DMS53 (cell line): ENCODE data around the gene PLA2R1.
A peak's percentile ranks its signal among the peaks of the same experiment; 100 is the strongest.
"Not testable (repeated sequence)": the region's sequence is repeated elsewhere in the genome, so short reads cannot be mapped to it uniquely, and the experiment has no call there.

ENCODE experiments used
- DNase-seq: peaks from one replicate; lab custom pipeline; 2025; lab: John Stamatoyannopoulos, UW

Gene PLA2R1

DNA sequence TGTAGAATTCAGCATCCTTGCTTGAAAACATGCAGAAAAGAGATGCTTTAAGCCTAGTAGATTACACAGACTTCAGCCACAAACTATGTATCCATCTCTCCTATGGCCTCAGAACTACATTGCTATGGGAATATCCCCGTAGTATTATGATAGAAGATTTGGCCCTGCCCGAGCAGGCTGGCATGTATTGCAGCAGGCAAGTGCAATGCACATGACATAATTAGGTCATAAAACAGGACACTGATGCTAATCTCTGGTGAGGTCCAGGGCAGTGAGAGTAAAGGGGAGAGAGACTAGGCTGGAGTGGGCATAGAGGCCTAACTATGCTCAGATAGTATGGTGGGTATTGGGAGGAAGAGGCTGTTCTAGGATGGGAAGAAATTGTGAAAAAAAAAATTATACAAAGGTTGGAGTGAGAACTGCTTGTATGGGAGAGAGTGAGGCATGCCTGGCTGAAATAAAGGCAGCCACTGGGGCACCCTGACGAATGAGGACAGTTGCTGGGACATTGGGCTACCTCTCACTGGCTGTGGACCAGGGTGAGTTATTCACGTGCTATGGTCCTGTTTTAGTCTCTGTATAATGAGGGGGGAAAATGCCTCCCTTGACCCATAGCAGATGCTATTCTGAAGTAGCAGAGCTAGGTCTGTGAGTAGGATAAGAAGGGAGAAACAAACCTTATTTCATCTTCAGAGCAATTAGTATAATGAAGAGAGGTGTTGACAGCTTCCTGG is 1.6 kb upstream of the PLA2R1 start:
- no peak for DNase-seq

DNA sequence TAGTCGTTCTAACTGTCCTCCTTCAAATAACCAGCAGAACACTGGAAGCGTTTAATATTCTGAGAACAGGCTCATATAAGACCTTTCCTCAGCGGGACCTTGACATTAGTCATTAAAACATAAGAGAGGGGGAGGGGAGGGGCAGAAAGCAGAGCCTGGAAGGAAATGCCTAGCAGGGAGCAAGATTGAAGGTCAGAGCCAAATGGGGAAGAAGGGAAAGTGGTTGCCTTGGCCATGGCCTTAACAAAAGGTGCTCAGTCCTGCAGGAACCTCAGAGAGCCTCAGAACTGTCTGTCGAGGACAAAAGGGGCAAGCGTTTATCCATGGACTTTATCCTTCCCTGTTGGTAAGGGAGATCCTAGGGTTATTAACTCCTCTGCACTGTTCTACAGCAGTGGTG is 856 bp upstream of the PLA2R1 start:
- peak; percentile 42 for DNase-seq

DNA sequence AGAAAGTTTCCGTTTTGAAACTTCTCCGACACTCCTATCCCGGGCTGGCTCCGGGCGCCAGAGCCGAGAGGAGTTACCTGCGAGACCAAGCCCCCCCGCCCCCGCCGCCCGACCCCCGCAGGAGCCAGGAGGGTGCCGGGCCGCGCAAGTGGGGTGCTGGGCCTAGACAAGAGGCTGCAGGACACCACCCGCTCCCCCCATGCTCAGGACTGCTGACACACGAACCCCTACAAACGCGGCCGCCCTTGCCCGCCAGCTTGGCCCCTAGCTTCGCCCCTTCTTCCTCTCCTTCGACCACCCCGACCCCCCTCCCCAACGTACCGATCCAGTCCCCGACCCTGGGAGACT is 497 bp downstream of the PLA2R1 start:
- peak; percentile 46 for DNase-seq

DNA sequence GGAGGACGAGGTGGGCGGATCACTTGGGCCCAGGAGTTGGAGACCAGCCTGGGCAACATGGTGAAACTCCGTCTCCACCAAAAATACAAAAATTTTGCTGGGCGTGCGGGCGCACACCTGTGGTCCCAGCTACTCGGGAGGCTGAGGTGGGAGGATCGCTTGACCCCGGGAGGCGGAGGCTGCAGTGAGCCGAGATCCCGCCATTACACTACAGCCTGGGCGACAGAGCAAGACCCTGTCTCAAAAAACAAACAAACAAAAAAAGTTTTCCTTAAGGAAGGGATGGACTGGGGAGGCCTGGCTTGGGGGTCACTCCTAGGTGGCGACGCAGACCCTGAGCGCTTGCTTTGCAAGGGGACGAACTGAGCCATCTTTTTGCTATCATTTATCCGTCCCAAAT is 882 bp downstream of the PLA2R1 start:
- no peak for DNase-seq

DNA sequence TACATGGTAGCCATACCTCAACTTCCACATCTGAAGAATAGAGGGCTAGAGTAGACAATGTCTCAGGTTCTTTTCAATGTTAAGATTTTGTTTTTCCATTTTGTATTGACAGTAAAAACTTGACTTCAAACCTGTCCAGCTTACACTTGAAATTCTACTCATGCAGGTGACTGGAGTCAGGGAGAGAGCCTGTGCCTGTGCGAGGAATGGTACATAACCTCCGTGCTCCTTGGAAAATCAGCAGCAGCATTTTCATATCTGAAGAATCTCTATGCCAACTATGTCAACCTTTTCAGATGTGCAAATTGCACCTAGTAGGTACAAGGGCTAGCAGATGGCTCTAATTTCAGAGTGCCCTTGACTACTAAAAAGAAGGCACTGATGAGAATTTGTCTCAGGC is 2.1 kb downstream of the PLA2R1 start:
- DNase-seq, result no peak

DNA sequence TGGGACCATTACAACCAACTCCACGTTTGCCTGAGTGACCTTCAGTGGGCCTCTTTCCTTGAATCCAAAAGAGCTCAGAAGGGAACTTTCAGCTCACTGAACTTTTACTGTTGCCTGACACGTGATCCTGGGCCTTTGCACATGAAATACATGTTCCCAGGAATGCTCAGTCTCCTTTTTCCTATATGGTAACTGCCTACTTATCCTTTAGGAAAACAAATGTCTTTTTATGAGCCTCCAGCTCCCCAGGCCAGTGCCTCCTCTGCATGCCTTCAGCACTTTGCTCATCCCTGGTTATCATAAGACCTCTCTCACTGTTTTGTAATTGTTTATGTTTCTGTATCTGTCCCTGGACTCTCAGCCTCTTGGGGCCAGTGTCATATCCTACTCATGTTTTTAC is 5.1 kb downstream of the PLA2R1 start:
- no peak for DNase-seq

DNA sequence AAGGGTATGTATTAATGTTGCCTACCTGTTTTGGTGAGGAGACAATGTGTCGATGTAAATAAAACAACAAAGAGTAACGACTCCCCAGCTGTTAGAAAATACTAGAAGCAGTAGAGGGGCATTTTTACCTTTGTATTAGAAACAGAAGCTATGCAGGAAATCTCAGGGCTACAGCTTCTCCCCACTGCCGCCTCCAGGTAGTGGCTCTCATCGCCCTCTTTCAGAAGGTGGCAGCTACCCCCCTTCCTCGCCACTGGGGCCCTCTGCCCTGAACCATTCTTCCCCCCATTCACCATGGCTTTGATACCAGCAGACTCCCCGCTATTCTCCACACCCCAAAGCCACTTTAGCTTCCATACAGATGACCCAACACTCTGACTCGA is 6.7 kb downstream of the PLA2R1 start:
- DNase-seq, result no peak

DNA sequence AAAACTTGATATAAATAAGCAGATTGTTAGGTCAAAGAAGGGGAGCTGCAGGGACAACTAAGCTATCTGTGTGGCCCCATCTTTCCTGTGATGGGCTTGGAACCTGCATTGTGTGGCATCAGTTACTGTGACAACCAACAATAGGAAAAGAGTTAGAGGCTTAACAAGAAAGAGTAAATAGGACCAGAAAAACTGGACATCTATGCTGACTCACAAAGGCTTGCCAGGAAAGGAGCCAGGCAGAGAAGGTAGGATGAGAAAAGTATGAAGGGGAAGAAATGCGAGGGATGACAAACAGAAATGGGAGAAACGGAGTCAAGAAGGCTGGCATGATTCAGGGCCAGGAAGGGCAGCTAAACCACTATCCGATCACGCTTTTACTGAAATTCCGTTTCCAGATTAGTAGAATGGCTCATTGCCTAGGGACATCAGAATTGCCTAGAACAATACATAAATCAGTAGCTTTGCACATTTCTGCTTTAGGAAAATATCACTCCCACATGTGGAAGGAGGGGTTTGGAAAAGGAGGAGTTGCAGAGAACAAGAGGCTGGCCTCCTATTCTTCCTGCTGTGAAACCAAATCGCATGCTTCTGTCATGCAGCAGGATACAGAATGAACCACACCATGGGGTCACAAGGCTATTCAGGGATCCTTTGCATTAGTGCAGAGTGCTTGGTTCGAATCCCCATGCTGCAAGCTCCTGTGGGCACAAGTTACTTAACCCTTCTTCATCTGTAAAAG is 7.3 kb downstream of the PLA2R1 start:
- peak; percentile 39 for DNase-seq

DNA sequence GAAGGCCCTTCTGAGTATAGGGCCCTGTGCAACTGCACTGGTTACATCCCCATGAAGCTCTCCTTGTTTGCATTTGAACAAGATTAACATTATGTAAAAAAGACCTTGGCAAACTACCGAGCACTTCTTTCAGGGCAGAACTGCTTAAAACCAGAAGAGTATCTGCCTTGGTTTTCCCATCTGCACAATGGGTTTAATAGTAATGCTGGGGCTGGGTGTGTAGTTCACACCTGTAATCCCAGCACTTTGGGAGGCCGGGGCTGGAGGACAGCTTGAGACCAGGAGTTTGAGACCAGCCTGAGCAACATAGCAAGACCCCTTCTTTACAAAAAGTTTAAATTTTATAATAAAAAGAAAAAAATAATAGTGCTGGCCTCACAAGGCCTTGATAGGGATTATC is 8.5 kb downstream of the PLA2R1 start:
- no peak for DNase-seq

DNA sequence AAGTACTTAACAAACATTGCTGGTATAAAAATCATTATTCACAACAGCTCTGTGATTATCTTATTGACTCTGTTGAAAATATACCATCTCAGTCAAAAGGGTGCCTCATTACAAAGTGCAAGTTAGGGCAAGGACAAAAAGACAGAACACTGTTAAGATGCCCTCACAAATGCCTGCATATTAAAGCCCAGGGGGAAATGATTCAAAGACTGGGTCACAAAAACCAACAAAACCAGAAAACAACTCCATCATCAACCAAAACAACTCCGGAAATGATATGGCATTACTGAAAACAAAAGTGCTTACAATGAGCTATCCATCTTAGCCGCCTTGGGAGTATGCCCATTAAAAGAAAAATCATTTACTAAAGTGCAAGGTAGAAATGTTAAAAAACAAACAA is 9.9 kb downstream of the PLA2R1 start:
- no peak for DNase-seq

DNA sequence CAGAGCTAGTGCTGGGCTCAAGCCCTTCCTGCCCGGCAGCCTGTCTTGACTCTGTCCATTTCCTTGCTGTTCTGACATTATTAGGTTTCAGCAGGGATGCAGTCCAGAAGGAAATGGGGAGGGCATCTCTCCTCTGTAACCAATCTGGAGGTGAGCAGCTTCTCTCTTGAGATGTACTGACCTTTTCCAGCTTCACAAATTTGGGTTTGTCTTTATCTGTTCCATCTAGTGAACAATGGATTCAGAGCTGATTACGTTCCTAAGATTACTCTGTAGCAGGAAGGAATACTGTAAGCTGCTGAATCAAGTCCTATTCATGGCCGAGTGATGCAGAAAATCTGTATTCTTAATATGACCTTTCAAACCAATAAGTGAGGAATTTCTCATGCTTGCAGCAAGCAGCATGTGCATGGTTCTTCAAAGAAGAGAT is 11.0 kb downstream of the PLA2R1 start:
- DNase-seq, result no peak

DNA sequence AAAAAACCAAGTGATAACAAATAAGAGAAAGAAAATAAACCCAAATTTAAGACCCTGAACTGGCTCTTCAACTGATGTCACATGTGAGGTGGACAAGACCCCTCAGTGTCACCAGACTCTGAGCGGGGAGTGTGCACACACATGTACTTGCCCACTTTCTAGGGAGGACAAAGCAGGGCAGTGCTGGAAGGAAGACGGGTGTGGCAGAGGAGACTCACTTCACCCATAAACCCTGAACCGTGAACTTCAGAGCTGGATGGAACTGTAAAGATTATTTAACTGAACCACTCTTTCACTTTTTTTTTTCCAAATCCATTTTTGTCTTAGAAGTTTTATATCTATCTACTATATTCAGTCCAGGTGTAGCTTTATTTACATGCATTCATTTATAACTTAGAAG is 12.3 kb downstream of the PLA2R1 start:
- DNase-seq, result no peak

DNA sequence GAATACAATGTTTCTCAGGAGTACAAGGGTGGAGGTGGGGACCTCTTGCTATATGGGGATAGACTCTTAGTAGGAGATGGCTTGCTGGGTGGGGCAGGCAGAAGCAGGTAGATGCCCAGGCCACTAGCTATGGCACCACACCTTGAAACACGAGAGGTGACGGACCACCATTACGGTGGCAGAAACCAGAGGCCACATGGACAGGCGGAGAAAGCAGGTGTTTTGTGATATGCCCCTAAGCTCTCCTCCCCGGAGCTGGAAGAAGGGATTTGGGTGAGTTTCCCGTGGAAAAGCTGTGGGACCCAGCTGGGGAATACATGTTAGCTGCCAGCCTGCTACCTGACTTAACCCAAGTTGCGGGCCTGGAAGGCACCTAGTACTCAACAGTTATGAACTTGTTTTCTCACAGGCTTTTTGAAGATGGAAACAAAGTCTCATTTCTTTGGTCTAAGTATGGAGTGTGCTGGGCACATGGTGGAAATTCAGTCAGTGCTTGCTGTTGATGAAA is 16.7 kb downstream of the PLA2R1 start:
- no peak for DNase-seq

DNA sequence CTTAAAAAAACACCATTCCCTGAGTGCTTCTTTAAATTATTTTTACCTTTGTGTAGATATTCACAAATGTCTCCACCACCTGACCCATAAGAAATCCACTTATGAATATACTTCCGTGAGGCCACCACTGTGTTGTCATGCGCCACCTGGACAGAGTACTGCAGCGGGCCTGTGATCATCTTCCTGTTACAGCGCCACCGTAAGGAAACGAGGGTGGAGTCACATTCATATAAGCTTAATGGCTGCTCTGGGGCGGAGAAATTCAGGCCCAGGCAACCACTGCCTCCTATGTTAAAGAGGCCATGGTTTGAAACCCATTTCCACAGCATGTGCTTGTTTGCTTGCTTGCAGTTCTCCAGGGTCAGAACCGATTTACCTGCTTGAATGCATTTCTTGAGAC is 17.7 kb downstream of the PLA2R1 start:
- no peak for DNase-seq

DNA sequence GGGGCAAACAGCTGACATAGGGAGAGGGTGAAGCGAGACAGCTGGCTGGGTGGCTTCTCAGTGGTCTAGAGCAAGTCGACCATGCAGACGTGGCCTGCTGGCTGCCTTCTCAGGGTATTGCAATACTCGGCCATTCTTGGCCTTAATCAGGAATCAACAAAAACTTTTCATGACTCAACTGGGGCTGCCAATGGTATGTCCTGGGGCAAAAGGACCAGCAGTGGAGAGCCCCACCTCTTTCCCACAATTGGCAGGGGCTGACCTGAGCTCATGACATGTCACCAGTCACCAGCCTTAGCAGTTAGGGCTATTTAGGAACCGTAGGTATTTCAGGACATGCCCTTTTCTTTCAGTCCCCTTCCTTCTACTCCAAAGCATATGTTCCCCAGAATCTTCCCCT is 19.1 kb downstream of the PLA2R1 start:
- DNase-seq, result no peak

DNA sequence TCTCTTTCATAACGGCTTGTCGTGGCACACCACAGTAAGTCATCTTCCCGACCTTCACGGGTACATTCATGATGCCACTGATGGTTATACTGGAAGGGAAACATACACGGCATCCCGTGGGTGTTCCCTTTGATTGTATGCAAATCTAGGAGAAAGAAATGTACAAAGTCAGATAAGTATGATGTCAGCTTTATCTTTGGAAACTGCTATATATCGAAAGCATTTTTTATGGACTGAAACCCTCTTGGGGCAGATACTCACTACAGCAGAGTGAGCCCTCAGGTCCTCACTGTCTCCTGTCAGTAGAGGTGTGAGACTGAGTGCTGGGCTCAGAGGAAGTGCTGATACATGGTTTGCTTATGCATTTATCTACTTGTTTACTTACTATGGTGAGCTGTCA is 20.4 kb downstream of the PLA2R1 start:
- no peak for DNase-seq

DNA sequence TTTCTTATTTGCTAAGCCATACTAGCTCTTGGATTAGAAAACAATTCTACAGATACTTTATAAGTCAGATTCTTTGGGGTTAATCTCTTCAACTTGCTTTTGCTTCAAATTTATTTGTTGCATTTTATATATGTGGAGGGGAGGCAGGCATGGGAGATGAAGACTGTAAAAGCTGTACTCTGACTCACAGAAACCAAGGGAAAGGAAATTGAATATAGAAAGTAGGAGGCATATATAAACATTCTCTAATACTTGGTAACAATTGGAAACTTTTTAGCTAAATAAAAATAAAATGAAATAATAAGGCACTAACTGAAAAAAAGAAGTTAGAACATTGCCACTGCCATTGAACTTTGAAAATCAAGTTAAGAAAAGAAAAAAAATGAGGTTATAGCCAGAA is 21.3 kb downstream of the PLA2R1 start:
- DNase-seq, result no peak

DNA sequence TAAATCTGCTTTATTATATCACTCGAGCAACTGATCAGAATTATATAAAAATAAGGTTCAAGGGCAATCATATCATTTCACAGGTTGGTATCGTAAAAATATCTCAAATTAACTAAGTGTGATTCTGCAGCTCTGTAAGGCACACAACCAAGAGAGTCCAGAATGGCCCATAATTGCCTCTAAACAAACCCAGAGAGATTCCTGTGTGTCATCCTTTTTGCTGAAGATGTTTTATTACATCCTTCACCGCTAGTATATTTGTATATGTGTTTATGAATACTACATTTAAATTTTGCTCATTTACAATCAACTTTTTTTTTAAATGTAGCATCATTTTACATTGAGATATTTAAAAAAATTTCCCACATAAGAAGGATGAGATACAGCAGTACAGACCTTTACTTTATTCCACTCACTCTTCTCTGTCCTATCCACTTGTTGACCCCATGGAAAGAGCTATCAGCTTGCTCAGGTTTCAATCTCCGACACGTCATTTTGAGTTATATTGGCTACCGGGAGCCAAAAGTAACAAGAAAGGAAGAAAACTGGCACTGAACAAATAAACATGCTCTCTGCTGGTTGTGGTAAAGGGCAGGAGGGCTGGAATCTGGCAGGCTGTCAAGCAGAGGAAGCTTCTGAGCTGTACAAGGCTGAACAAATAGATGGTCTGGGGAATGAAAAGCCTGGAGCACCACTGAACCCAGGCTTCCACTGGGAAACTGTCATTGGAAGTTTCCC is 23.1 kb downstream of the PLA2R1 start:
- DNase-seq, result peak; percentile 43

DNA sequence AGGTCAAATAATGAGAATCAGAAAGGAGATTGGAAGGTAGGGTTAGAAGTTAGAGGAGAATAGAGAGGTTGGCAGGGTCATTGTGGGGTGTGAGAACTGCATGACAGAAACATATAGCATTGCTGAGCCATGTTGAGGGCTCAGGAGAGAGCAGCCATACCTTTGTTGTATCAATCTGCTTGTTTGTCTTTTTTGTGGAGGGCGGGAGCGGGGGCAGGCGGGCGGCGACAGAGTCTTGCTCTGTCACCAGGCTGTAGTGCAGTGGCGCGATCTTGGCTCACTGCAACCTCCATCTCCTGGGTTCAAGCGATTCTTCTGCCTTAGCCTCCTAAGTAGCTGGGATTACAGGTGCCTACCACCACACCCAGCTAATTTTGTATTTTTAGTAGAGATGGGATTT is 23.8 kb downstream of the PLA2R1 start:
- DNase-seq, result not testable (repeated sequence)

DNA sequence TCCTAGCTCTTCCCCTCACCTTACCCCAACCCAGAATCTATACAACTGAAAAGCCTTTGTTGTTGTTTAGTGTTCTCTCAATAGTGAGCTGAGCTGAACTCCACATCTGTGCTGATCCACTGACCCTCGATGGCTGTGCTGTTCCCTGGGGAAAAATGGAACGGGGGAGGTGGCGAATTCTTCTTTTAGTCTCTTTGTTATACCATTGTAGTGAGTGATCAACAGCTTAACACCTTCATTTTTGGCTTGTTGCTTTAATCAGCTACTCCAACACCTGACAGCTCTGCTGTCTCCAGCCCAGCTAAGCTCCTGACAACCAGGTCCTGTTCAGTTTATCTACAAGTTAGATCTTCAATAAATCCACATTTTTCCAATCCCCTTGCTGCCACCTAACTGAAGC is 25.7 kb downstream of the PLA2R1 start:
- DNase-seq, result no peak

DNA sequence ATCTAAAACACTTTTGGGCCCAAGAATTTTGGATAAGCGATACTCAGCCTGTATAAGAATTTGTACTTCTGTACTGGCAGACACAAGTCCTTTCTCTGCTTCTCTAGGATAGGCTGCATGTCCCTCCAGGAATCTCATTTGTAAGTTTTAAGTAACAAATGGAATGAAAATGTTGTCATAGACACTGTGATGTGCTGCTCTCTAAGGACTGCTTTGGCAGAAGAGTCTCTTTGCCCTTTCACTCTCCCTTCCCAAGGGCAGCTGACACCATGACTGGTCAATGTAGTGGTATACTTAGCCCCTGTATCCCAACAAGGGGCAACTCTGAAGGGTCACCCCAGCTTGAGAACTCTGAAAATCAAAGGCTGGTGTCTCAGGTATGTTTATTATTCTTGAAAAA is 27.3 kb downstream of the PLA2R1 start:
- DNase-seq, result no peak

DNA sequence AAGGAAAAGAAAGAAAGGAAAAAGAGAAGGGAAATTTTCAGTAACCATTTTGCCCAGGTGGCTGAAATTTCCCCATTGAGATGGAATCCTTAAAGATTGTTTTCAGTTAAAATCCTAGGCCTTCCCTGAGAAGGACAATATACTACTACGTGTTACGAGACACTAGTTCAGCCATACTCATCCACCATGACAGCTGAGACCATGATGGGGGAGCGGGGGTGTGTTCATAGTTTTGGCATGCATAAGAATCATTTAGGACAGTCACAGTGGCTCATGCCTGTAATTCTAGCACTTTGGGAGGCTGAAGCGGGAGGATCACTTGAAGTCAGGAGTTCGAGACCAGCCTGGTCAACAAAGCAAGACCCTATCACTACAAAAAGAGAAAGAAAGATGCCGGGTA is 28.0 kb downstream of the PLA2R1 start:
- no peak for DNase-seq
